MM.1S (cell line): Measurements from ENCODE around the gene ZFAND6.

Source experiments
- EZH2 ChIP-seq: fragments of 300-600 bp; sonication (generic); optimal IDR thresholded peaks from 2 replicates; pipeline ENCODE3; 2017; ENCODE audit warnings: low read depth, mild to moderate bottlenecking, antibody characterized with exemption, low read length, mixed read lengths
- EZH2phosphoT487 ChIP-seq: fragments of 300-600 bp; sonication (generic); IDR thresholded peaks from 2 replicates; pipeline ENCODE4 v1.6.1; 2018; ENCODE audit warnings: antibody characterized with exemption, low read length
- TF ChIP-seq, protein P1 (sequence below): fragments of 300-600 bp; sonication (generic); IDR thresholded peaks from 2 replicates; pipeline ENCODE4 v1.5.1; 2016; ENCODE audit warnings: antibody characterized with exemption, low read length, mixed read lengths

DNA sequence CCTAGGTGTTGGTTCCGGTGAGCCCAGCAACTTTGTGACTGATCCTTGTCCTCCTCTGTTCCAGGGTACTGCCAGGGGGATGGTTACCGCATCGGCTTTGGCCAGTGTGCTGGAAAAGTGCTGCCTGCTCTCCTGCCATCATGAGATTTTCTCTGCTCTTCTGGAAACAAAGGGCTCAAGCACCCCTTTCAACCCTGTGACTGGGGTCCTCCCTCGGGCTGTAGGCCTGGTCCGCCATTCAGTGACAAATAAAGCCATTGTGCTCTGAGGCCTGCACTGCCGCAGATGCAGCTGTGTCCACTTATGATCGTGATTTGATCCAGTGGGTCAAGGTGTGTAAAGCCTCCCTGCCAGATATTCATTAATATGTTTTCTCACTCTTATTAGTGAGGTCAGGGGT, 126.6 kb downstream of the ZFAND6 start:
- TF ChIP-seq, protein P1, sequence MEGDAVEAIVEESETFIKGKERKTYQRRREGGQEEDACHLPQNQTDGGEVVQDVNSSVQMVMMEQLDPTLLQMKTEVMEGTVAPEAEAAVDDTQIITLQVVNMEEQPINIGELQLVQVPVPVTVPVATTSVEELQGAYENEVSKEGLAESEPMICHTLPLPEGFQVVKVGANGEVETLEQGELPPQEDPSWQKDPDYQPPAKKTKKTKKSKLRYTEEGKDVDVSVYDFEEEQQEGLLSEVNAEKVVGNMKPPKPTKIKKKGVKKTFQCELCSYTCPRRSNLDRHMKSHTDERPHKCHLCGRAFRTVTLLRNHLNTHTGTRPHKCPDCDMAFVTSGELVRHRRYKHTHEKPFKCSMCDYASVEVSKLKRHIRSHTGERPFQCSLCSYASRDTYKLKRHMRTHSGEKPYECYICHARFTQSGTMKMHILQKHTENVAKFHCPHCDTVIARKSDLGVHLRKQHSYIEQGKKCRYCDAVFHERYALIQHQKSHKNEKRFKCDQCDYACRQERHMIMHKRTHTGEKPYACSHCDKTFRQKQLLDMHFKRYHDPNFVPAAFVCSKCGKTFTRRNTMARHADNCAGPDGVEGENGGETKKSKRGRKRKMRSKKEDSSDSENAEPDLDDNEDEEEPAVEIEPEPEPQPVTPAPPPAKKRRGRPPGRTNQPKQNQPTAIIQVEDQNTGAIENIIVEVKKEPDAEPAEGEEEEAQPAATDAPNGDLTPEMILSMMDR = no peak
- TF ChIP-seq EZH2 (no peak), EZH2phosphoT487 (no peak)
